Right cardiac atrium (tissue), 5 donors: ENCODE results near the gene CCNF. TPM values are rescaled to one million over a fixed set of nuclear protein-coding genes. Genes with fewer than 3 reads are reported as not detected.
"Not testable (repeated sequence)": the region's sequence is repeated elsewhere in the genome, so short reads cannot be mapped to it uniquely, and the experiment has no call there.

Experiments used
- ATAC-seq, 2 donors: fragments of 200-7000 bp; cut with Tn5 transposase; one replicate each; pipeline versions ENCODE4 v1.8.0 to v1.9.1; 2020; ENCODE audit warnings: moderate library complexity in 2 of 2, mild to moderate bottlenecking in 1 of 2
- DNase-seq, 3 donors: peaks; one replicate each; pipeline ENCODE4 v3.0.0-alpha.2; 2020
- H3K27ac ChIP-seq: one replicate; pipeline ENCODE4 v1.5.1; 2013; ENCODE audit warnings: mild to moderate bottlenecking, low read length, control low read depth, moderate library complexity
- H3K27me3 ChIP-seq: one replicate; pipeline ENCODE4 v1.6.1; 2013; ENCODE audit not compliant: control insufficient read depth, insufficient read depth
- H3K4me1 ChIP-seq: one replicate; pipeline ENCODE4 v1.6.1; 2013; ENCODE audit warnings: low read length; ENCODE audit not compliant: control insufficient read depth, insufficient read depth
- H3K4me3 ChIP-seq: one replicate; pipeline ENCODE4 v1.5.1; 2013; ENCODE audit warnings: low read length, control low read depth
- H3K9me3 ChIP-seq: one replicate; pipeline ENCODE4 v1.6.1; 2013; ENCODE audit warnings: low read length; ENCODE audit not compliant: control insufficient read depth
- WGBS: extraction: QIAGEN DNeasy Blood & Tissue Kit; methylation state at CpG from one replicate; pipeline ENCODE4 v1.1.7; 2013; 5-methylcytosine and 5-hydroxymethylcytosine counted together
- intact Hi-C, 4 donors: fragments of 100-400 bp; cut with DNase I; formaldehyde crosslinking; loops; one replicate each; pipeline versions ENCODE4 v1.11.0 to v1.14.0; 2022 to 2023
- polyA plus RNA-seq: library from polyadenylated mRNA; stranded (reverse); fragments of 200-250 nt; gene quantifications from one replicate; pipeline ENCODE4 v1.2.3, GENCODE V29; 2013
- total RNA-seq, 4 donors: library from RNA; stranded (reverse); fragmentation: NEBNext Ultra II Directional; extraction: Animal tissue kit (Norgen Biotek cat#: 25700); gene quantifications; one replicate each; pipeline ENCODE4 v1.2.1, GENCODE V29; 2021
- donor health status: healthy with polysubstance abuse.
- donor health status: DM: no; HTN: yes; CAD: no.
- donor health status: DM: no; HTN: no; CAD: no.
- donor health status: DM: no; HTN: yes; CAD: no; lungs with severe emphysema.
- donor health status: DM: yes; HTN: yes; CAD: no.

CCNF gene
- total and polyA plus RNA-seq, 5 donors: 0.70 to 1.9 (median 1.2) TPM

GRCh38 chr16:2428784-2429033 is 538 bp upstream of the CCNF start:
- no peaks in the 10 kb centered on the region for H3K27me3 ChIP-seq
- intact Hi-C loops: loop anchor here in 1 of 4 donors (5.0 kb wide), 2 partner anchors 74 to 86 kb away; partner anchors contain the start of gene ABCA3
- H3K4me1 ChIP-seq: peaks cover 4% of the 10 kb centered on the region
- WGBS: 2% methylated on average over 24 of the region's 24 CpGs
- H3K27ac ChIP-seq: no peak overlapping the region
- H3K4me3 ChIP-seq: peak overlapping the region; percentile 46
- no peak for DNase-seq
- peak; percentile 50 to 58 for ATAC-seq
- H3K9me3 ChIP-seq: no peaks in the 10 kb centered on the region

DNA sequence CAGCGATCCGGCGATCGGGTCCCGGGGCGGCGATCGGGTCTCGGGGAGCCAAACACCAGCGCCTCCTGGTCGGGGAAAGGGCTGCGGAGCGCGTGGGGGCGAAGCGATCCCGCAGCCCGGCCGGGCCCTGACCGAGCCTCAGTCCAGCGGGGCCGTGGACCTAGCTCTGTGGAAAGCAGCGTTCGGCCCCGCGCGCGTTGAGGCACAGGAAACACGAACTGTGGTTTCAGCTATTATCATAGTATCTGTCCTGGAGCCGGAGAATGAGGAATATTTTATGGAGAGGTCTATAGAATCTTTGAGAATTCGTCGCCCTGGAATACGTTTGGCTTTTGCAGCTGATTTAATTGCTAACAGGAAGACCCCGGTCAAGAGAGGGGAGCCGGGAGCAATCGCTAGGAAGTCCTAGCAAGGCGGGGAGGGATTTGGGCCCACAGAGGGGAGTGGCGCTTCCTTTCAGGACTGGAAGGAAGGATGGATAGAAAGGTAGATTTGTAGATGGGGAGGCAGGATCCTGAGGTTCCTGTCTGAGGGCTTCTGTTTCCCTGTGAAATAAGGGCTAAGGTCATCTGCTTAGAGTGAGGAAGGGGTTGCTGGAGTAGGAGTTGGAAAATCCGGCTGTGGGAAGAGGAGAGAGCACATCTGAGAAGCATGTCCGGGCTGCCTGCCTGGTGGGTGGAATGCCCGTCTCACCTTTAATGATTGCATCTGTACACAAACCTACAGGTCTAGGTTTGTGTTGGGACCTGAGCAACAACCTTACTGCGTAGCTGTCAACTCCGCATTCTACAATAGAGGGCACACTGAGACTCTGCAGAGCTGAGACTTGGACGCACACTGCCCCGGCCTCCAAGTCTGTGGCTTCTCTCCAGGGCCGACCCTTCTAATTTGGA is 770 bp downstream of the CCNF start:
- peaks cover 4% of the 10 kb centered on the region for H3K4me1 ChIP-seq
- peak overlapping the region; percentile 72 for H3K4me3 ChIP-seq
- intact Hi-C loops: loop anchor here in 1 of 4 donors (5.0 kb wide), 2 partner anchors 72 to 88 kb away; partner anchors contain the start of gene ABCA3
- peak in 1 of 3 donors; percentile 20 for DNase-seq
- H3K27me3 ChIP-seq: no peaks in the 10 kb centered on the region
- H3K9me3 ChIP-seq: no peaks in the 10 kb centered on the region
- WGBS: 5% methylated on average over 46 of the region's 46 CpGs
- no peak for ATAC-seq
- no peak overlapping the region for H3K27ac ChIP-seq

GRCh38 chr16:2432286-2432685 is 3.0 kb downstream of the CCNF start:
- intact Hi-C loops: no loop called here
- H3K27ac ChIP-seq: no peak overlapping the region
- ATAC-seq: no peak
- peak in 1 of 3 donors; percentile 14 for DNase-seq
- H3K4me1 ChIP-seq: peaks cover 4% of the 10 kb centered on the region
- WGBS: 97% methylated on average over 6 of the region's 6 CpGs
- H3K27me3 ChIP-seq: no peaks in the 10 kb centered on the region
- H3K9me3 ChIP-seq: no peaks in the 10 kb centered on the region
- H3K4me3 ChIP-seq: no peak overlapping the region

GRCh38 chr16:2432801-2433505 is 3.7 kb downstream of the CCNF start:
- intact Hi-C loops: no loop called here
- no peak overlapping the region for H3K4me3 ChIP-seq
- peak in 1 of 3 donors; percentile 37 for DNase-seq
- no peaks in the 10 kb centered on the region for H3K9me3 ChIP-seq
- H3K4me1 ChIP-seq: peaks cover 4% of the 10 kb centered on the region
- no peak overlapping the region for H3K27ac ChIP-seq
- WGBS: 95% methylated on average over 15 of the region's 15 CpGs
- no peaks in the 10 kb centered on the region for H3K27me3 ChIP-seq
- no peak for ATAC-seq

DNA sequence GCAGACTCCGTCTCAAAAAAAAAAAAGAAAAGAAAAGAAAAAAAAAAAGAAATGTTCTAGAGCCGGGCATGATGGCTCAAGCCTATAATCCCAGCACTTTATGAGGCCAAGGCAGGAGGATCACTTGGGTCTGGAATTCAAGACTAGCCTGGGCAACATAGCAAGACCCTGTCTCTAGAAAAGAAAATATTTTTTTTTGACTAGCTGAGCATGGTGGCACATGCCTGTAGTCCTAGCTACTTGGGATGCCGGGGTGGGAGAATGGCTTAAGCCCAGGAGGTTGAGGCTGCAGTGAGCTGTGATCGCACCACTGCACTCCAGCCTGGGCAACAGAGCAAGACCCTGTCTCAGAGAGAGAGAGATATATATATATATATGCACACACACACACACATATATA is 6.0 kb downstream of the CCNF start:
- intact Hi-C loops, H3K9me3 ChIP-seq, H3K4me1 ChIP-seq, DNase-seq, H3K27me3 ChIP-seq, H3K4me3 ChIP-seq, ATAC-seq, H3K27ac ChIP-seq: not testable (repeated sequence)
- 93% methylated on average over 3 of the region's 4 CpGs for WGBS

- Histone ChIP-seq H3K9me3 (no peaks in the 10 kb centered on the region), H3K4me1 (no peaks in the 10 kb centered on the region), H3K27me3 (no peaks in the 10 kb centered on the region), H3K4me3 (no peak overlapping the region), H3K27ac (no peak overlapping the region)
- 93% methylated on average over 9 of the region's 9 CpGs for WGBS
- intact Hi-C loops: no loop called here
- DNase-seq (no peak), ATAC-seq (no peak)
Measured at GRCh38 chr16:2436110-2436509, 6.9 kb downstream of the CCNF start.

DNA sequence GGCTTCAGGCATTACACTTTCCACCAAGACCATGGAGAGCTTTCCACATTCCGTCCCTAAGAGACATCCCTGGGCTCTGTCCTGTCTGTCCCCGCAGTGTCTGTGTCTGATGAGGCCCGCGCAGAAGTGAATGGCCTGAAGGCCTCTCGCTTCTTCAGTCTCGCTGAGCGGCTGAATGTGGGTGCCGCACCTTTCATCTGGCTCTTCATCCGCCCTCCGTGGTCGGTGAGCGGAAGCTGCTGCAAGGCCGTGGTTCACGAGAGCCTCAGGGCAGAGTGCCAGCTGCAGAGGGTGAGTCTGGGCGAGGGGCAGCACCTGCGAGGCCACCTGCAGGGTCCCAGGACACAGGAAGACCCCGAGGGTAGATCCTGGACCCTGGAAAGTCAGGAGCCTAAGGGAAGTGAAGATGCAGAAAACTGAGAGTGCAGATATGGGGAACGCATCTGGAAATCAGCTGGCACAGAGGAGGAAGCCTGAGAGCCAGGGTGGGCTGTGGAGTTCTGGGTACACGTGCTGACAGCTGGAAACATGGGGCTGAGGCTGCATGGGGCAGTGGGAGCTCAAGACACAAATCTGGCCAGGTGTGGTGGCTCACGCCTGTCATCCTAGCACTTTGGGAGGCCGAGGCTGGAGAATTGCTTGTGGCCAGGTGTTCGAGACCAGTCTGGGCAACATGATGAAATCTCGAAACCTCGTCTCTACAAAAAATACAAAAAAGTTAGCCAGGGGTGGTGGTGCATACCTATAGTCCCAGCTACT is 8.0 kb downstream of the CCNF start:
- WGBS: 97% methylated on average over 24 of the region's 24 CpGs

DNA sequence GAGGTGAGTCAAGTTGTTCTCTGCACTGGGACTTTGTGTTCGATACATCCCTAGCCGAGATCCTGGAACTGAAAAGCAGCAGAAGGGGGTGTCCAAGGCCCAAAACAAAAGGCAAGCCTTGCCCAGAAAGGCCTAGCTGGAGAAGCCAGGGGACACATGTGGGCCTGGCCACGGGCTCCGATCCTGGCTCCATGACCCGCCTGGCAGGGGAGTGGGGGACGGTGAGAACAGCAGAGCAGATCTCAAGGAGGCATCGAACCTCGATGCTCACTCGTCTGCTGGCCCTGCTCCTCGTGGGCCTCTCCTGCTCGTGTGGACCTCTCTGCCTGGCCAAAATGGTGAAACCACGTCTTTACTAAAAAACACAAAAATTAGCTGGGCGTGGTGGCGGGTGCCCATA is 8.9 kb downstream of the CCNF start:
- H3K4me3 ChIP-seq: no peak overlapping the region
- H3K4me1 ChIP-seq: no peaks in the 10 kb centered on the region
- ATAC-seq: no peak
- no peaks in the 10 kb centered on the region for H3K27me3 ChIP-seq
- DNase-seq: no peak
- H3K27ac ChIP-seq: no peak overlapping the region
- no peaks in the 10 kb centered on the region for H3K9me3 ChIP-seq
- WGBS: 94% methylated on average over 14 of the region's 14 CpGs
- intact Hi-C loops: no loop called here

More for the DNA sequence above, 8.0 kb downstream of the CCNF start:
- DNase-seq (peak in 1 of 3 donors; percentile 43), ATAC-seq (no peak)
- Histone ChIP-seq H3K27ac (no peak overlapping the region), H3K4me1 (no peaks in the 10 kb centered on the region), H3K27me3 (no peaks in the 10 kb centered on the region), H3K4me3 (no peak overlapping the region), H3K9me3 (no peaks in the 10 kb centered on the region)
- intact Hi-C loops: no loop called here

DNA sequence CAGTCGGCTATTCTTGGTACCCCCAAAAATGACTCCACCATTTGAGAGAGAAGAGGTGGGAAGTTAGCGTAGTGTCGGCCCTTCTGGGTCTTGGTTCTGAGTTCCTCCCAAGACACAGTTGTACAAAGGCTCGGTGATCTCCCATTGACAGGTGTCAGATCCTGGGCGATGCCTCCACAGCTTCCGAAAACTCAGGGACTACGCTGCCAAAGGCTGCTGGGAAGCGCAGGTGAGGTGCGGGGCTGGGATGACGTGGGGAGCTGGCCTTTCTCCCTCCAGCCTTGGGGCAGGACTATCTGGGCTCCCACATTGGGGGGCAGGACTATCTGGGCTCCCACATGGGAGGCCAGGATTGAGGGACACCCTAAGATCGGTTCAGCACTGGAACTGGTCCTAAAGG is 10.4 kb downstream of the CCNF start:
- Histone ChIP-seq H3K27ac (no peak overlapping the region), H3K4me1 (no peaks in the 10 kb centered on the region), H3K27me3 (no peaks in the 10 kb centered on the region), H3K4me3 (no peak overlapping the region), H3K9me3 (no peaks in the 10 kb centered on the region)
- 97% methylated on average over 11 of the region's 11 CpGs for WGBS
- intact Hi-C loops: no loop called here
- ATAC-seq (no peak), DNase-seq (no peak)

- DNase-seq, H3K27ac ChIP-seq, ATAC-seq, H3K4me1 ChIP-seq, H3K4me3 ChIP-seq, H3K9me3 ChIP-seq, H3K27me3 ChIP-seq, intact Hi-C loops: not testable (repeated sequence)
- 81% methylated on average over 15 of the region's 15 CpGs for WGBS
Measured at GRCh38 chr16:2441143-2441804, 12.0 kb downstream of the CCNF start.
